ENCODE data around the gene RERGL.

Gene RERGL, protein sequence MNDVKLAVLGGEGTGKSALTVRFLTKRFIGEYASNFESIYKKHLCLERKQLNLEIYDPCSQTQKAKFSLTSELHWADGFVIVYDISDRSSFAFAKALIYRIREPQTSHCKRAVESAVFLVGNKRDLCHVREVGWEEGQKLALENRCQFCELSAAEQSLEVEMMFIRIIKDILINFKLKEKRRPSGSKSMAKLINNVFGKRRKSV

GRCh38 chr12:18090093-18090492 is at the start of gene RERGL:
Gene RERGL, minus strand, starts transcription at chr12:18090193. Its CDS starts 53 bp downstream, at chr12:18090140.
- TF ChIP-seq, protein P1, sequence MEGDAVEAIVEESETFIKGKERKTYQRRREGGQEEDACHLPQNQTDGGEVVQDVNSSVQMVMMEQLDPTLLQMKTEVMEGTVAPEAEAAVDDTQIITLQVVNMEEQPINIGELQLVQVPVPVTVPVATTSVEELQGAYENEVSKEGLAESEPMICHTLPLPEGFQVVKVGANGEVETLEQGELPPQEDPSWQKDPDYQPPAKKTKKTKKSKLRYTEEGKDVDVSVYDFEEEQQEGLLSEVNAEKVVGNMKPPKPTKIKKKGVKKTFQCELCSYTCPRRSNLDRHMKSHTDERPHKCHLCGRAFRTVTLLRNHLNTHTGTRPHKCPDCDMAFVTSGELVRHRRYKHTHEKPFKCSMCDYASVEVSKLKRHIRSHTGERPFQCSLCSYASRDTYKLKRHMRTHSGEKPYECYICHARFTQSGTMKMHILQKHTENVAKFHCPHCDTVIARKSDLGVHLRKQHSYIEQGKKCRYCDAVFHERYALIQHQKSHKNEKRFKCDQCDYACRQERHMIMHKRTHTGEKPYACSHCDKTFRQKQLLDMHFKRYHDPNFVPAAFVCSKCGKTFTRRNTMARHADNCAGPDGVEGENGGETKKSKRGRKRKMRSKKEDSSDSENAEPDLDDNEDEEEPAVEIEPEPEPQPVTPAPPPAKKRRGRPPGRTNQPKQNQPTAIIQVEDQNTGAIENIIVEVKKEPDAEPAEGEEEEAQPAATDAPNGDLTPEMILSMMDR (IDR thresholded peaks at IDR 0.05; ENCODE audit: low read depth, low read length): no peak
- no peak for DNase-seq (ENCODE audit: low read depth, low spot score)
- in situ Hi-C loops (cut with HindIII; ENCODE audit: low sequenced_read_pairs): no loop called here
- H3K4me3 ChIP-seq (ENCODE audit: low read depth, low read length): no peak within 1 kb of the TSS

- in situ Hi-C loops (cut with HindIII; ENCODE audit: low sequenced_read_pairs): no loop called here
Measured at GRCh38 chr12:18139254-18139653, 49.3 kb upstream of the RERGL start.

GRCh38 chr12:18135509-18135908 is 45.5 kb upstream of the RERGL start:
- in situ Hi-C loops (cut with HindIII; ENCODE audit: low sequenced_read_pairs): no loop called here
- TF ChIP-seq, protein P1 (IDR thresholded peaks at IDR 0.05; ENCODE audit: low read depth, low read length): no peak
- no peak for DNase-seq (ENCODE audit: low read depth, low spot score)
- H3K4me3 ChIP-seq (ENCODE audit: low read depth, low read length): no peak overlapping the region

More at GRCh38 chr12:18139254-18139653, 49.3 kb upstream of the RERGL start:
- no peak for DNase-seq (ENCODE audit: low read depth, low spot score)
- TF ChIP-seq, protein P1 (IDR thresholded peaks at IDR 0.05; ENCODE audit: low read depth, low read length): no peak
- no peak overlapping the region for H3K4me3 ChIP-seq (ENCODE audit: low read depth, low read length)

DNA sequence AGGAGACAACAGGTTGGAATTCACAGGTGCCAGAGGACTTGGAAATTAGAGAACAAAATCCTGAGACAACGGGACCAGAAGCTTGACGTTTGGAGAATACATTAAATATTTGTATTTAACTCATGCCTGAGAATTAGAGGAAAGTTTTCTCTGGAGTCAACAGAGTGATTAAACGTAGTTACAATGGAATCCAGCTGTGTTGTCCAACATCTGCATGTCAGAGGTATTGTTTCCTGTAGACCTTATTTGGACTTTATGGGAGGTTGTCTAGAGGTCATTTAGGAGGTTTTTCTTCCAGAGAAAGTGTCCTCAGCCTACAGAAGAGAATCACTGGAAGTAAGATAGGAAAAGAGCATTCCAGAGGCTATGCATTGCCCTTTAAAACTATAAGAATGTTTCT is 45.1 kb upstream of the RERGL start:
- TF ChIP-seq, protein P1 (IDR thresholded peaks at IDR 0.05; ENCODE audit: low read depth, low read length): no peak
- DNase-seq (ENCODE audit: low read depth, low spot score): no peak
- in situ Hi-C loops (cut with HindIII; ENCODE audit: low sequenced_read_pairs): no loop called here
- no peak overlapping the region for H3K4me3 ChIP-seq (ENCODE audit: low read depth, low read length)

DNA sequence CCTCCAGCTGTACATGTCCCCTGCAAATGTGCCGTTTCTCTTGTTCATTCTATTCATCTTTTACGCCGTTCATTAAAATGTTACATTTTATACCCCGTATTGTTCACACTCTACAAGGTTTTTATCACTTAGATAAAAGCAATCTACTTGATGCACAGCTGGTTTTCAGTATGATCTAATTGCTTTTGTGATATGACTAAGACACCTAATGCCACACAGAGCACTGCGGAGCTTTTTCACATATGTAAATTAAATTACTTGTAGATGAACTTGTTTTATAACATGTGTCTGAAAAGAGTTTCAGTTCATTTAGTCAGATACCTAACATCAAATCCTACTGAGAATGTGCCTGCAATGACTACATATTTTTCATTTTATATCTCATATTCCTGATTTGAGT is 40.9 kb upstream of the RERGL start:
- no peak for DNase-seq (ENCODE audit: low read depth, low spot score)
- H3K4me3 ChIP-seq (ENCODE audit: low read depth, low read length): no peak overlapping the region
- in situ Hi-C loops (cut with HindIII; ENCODE audit: low sequenced_read_pairs): no loop called here
- TF ChIP-seq, protein P1 (IDR thresholded peaks at IDR 0.05; ENCODE audit: low read depth, low read length): no peak

- H3K4me3 ChIP-seq (ENCODE audit: low read depth, low read length): no peak overlapping the region
- in situ Hi-C loops (cut with HindIII; ENCODE audit: low sequenced_read_pairs): no loop called here
- no peak for DNase-seq (ENCODE audit: low read depth, low spot score)
- TF ChIP-seq, protein P1 (IDR thresholded peaks at IDR 0.05; ENCODE audit: low read depth, low read length): no peak
Measured at GRCh38 chr12:18123707-18124106, 33.7 kb upstream of the RERGL start.

All from astrocyte of the spinal cord (primary cell).